C4-2B (cell line): ENCODE results near the gene ERC2.

Source experiments
- ZFX ChIP-seq: fragments of 450-650 bp; IDR thresholded peaks from 2 replicates; pipeline ENCODE4 v1.6.1; 2017
- TF ChIP-seq, protein P1 (sequence below): fragments of 450-650 bp; conservative IDR thresholded peaks from 2 replicates; pipeline ENCODE4 v1.5.1; 2017; ENCODE audit warnings: mild to moderate bottlenecking

DNA sequence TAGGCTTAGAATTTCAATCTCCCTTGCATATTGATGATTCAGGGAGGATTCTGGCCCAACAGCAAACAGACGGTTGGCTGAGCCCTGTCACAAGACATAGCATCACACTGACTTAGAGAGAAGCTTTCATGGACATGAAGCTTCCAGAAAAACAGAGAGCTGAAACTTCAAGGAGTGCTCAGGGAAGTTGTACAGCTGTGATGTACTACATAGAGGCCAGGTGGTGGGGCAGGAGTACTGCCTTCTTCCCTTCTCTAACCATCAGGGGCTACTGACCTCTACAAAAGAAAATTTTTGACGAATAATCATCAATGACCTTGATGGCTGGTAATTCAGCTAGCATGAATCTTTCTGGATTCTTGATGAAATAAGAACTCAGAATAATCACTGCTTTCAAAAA, 378.5 kb downstream of the ERC2 start:
- TF ChIP-seq, protein P1, sequence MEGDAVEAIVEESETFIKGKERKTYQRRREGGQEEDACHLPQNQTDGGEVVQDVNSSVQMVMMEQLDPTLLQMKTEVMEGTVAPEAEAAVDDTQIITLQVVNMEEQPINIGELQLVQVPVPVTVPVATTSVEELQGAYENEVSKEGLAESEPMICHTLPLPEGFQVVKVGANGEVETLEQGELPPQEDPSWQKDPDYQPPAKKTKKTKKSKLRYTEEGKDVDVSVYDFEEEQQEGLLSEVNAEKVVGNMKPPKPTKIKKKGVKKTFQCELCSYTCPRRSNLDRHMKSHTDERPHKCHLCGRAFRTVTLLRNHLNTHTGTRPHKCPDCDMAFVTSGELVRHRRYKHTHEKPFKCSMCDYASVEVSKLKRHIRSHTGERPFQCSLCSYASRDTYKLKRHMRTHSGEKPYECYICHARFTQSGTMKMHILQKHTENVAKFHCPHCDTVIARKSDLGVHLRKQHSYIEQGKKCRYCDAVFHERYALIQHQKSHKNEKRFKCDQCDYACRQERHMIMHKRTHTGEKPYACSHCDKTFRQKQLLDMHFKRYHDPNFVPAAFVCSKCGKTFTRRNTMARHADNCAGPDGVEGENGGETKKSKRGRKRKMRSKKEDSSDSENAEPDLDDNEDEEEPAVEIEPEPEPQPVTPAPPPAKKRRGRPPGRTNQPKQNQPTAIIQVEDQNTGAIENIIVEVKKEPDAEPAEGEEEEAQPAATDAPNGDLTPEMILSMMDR = no peak
- TF ChIP-seq ZFX = no peak
